CD4-positive, alpha-beta T cell treated with Interleukin-12 subunit alpha and Interleukin-12 subunit beta, for 1 hour (primary cell): Measurements from ENCODE around the gene TENM4.

Source experiments
- DNase-seq: peaks from one replicate; pipeline ENCODE4 v3.0.0-alpha.2; 2020

TENM4 gene

DNA sequence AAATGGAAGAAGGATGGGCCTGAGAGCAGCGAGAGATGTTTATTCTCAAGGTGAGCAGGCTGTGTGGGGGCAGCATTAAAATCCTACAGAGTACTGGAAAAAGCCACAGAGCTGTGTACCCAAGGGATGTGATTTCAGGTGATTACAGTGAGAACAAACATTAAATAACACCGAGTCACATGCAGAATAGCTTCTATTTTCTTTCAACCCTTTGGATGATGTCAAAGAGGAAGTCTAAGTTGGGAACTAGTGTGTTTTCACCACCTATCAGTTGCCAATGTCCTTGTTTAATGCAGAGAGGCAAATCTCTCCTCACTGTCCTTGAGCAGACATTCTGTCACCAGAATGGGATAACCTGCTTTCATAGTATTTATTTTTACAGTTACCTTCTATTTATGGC, 486.6 kb downstream of the TENM4 start:
- no peak for DNase-seq

DNA sequence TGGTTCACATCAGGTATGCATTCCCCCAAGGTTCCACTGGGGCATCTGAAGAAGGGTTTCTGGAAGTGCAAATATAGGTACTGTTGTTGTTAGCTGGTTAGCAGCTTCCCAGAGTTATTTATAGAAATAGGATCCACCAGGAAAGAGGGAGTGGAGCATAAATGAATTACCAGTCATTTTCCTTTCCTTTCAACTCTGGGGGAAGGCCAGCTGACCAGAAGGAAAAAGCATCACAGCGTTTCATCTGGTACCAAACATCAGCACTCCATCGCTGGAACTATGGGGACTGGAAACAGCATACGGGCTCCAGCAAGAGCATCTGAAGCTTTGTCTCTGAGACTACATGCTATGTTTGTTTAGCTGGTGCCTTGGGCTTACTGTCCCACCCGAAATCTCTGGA, 487.9 kb downstream of the TENM4 start:
- no peak for DNase-seq

DNA sequence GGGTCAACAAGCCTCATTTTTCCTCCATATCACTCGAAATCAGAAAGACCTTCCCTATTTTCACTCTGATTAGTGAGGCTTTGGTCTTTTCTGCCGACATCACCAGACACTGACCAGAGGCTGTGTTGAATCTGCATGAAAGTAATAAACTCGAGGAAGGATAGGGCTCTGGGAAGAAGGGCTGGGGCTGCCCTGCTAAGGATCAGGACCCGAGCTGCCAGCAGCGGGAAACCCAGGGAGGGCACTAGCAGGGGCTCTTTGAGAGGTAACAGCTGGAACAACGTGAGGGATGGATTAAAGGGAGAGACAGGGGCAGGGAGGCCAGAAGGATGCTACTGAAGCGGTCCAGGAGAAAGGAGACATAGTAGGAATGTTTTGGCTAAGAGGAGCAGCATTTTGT, 488.7 kb downstream of the TENM4 start:
- DNase-seq: no peak

DNA sequence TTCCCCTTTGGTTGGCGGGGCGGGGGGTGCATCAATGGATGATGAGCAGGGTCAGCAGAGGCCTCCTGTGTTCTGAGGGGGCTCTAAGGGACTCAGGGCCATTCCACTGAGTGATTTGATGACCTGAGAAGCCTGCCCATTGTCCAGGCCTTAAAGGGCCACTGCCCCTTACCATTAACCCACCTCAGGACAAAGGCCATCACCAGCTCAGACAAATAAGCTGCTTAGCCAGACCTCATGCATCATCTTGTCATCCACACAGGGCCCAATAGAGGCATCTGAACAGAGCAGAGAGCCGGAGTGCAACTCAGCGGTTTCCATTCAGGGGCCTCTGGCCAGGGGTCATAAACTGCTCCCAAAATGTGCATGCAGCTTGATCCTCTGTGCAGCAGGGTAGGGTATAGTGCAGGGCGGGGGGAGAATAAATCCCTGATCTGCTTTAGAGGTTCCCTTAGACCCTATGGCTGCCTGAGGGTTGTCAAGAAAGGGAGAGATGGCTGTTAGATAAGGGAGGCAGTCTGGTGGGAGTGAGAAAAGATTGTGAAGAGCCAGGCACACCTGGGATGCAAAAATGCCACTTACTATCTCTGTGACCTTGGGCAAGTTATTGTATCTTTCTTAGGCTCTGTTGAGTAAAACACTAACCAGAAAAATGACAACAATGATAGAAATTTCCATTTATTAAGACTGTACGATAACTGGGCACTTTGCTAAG, 490.7 kb downstream of the TENM4 start:
- DNase-seq: no peak

DNA sequence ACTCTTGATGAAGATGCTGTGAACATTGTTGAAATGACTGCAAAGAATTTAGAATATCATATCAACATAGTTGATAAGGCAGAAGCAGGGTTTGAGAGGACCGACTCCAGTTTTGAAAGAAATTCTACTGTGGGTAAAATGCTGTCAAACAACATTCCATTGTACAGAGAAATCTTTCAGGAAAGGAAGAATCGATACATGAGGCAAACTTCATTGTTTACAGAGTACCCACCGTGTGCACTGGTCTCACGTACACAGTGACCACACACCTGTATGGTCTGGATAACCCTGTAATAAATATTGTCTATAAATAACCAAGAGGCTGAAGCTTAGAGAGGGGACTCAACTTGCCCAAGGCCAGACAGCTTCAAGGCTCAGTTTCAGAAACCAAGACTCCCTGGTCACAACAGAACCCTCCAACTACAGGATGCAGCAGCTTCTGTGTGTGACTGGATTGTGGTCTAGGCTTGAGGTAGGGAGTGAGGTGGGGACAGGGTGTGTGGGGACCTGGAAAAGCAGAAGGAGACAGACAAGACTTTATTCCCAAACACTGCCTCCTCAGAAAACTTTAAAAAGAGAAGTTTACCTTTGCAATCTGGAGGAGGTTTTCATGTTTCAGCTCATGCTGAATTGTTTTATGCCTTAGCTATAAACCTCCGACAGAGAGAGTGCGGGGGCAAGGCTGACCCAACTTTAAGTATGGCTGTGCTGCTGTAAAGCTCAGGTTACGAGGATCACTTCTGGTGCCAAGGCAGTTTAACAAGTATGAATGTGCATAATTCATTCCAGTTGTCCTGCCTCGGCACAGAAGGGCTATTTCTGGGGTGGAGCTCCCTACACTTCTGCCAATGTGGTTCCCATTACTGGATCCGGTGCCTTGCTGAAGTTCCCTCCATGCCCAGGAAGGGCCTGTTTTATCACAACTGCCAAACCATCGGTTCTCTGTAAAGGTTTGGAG, 493.6 kb downstream of the TENM4 start:
- no peak for DNase-seq

DNA sequence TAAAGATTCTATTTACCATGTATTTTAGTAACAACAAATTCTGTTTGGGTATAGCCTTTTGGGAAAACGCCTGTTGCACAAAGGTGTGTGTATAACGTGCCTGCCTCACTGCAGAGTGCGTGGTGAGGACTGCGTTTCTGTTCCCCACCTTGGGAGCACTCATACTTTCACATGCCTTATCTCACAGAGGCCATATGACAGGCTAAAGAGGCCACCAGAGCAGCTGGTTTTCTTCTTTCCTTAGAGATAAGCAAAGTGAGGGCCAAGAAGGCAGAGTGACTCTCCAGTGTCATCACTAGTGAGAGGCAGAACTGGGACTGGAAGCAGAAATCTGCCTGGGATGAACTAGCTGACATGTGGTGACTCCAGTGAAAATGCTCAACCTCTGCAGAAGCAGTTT, 497.0 kb downstream of the TENM4 start:
- no peak for DNase-seq

DNA sequence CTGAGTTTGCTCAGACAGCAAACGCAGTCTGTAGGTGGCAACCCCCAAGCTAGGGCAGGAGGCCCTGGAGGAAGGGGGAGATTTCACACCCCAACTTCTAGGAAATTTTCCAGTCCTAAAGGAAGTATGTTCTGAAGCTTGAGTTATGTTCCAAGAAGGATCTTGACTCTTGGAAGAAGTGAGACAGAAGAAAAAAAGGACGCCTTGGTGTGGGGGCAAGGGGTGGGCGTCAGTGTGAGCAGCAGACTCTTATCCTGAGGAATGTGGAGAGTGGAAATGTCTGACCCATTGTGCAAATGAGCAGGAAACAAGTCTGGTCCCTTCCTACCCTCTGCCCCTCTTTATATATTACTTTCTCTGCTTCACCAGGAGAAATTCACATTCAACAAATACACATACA, 497.7 kb downstream of the TENM4 start:
- DNase-seq: no peak

DNA sequence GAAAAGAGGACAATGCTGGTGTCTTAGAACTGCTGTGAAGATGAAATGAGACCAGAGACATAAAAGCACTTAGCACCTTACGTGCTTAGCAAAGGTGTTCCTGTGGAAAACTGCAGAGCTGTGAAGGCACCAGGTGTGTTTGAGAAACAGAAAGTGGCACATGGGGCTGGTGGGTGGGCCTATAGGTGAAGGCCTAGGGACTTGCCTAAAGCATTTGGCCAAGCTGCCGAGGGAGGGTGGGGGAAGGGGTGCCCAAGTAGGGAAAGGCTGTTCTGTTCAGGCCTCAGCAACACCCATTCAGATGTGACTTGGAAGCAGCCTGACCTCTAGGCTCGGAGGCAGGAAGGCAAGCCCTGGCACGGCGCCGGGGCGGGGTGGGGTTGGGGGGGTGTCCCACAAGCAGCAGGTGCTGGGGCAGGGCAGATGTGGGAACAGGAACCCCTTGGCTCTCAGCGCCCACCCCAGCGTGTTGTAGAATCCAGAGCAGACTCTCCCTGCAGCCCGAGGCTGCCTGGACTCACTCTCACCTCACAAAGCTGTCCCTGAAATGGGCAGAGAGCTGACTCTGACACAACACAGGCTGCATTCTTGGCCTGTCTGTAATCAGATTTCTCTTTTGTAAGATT, 499.5 kb downstream of the TENM4 start:
- DNase-seq: no peak

DNA sequence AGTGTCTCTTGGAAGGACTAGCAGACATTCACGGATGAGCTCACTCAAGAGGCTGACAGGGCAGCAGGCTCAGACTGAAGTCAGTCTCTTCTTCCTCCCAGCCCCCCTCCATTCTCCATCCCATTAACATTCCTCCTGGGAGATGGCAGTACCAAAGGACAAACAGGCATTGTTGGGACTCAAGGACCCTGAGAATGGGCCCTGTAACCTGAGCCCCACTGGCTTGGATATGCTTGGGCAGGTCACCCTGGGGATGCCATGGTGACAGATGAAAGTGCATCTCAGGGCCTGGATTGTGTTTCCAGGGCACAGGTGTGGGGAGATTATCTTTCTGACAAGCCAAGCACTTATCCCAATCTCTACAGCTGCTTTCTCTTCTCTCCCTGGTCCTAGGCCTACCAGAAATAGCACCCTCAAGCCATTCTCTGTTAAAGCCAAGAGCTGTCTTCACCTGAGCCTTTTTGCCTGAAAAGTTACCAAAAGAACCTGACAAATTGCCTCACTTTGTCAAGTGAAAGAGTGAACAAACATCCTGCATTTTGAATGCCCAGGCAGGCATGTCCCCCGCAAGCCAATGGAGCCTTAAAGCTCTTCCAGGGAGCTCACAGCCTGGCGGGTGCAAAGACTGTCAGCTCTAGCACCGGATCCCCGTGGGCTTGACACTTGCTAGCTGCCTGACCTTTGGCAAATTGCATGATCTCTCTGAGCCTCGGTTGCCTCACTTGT, 500.2 kb downstream of the TENM4 start:
- no peak for DNase-seq

DNA sequence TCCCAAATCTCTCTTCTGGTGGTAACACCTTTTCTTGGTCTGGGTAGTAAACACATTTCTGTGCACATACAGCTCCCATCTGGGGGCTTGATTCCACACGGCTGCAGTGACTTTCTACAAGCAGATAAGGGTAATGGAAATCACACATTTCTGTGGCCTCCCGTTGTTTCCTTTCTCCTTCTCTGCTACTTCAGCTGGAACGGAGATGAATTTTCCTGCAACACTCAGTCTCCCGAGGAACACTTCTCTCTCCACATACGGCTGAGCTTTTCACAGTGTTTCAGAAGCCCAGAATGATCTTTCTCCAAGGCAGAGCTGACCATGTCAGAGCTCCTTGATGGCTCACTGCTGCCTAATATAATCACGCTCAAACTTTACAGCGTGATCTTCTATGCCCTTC, 501.9 kb downstream of the TENM4 start:
- no peak for DNase-seq

DNA sequence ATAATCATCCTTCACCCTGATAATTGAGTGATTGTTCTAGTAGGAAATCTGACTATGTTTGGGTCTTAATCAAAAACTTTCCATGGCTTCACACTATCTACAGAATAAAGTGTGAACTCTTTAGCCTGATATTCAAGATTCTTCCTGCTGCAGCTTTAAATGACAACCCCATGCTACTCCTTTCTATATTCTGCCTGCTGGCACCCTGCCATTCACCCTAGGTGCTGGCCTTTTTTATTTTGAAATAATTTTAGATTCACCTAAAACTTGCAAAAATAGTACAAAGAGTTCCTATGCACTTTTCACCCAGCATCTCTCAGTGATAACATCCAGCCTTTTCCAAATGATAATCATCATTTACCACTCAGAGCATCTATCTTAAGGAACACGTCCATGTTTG, 502.8 kb downstream of the TENM4 start:
- no peak for DNase-seq

DNA sequence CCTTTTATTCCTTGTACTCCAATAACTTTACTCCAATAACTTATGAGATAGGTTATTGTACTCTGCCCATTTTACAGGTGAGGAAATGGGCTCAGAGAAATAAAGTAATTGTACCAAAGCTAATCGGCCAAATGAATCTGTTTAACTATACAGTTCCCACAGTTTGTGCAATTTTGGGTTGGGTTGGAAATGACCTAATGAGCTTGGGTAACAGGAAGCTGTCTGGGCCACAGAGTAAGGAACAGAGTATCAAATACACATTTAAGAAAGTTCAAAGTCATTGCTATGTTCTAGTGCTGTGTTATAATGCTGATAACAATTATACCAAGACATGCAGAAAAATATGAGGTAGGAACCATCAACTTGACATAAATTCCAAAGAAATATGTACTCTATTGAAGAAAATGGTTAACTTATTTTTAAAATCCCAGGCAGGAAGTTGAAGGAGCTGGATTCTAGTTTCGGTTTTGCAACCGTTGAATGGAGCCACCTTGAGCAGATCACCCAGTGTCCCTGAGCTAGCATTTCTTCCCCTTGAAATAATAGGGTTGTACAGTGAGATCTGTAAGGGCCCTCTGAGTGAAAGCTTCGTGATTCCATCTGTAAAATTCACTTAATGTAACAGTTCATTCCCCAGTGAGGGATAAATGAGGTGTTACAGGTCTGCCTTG, 505.3 kb downstream of the TENM4 start:
- DNase-seq: no peak

DNA sequence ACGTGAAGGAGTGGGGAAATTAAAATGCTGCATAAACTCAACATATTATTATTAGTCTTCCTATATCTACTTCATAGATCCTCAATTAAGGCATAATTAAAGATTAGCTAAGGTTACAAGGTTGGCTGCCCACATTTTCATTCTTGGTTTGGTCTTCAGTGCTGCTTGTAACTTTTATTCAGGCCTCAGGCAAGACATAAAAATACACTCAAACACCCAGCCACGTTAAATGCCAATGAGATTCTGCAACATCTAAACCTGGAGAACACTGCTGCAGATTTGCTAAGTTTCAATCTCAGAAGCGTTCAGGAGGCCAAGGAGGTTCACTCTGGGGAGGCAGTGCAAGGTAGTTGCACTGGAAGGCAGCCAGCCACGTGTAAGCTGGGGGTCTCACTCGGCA, 507.5 kb downstream of the TENM4 start:
- DNase-seq: no peak

DNA sequence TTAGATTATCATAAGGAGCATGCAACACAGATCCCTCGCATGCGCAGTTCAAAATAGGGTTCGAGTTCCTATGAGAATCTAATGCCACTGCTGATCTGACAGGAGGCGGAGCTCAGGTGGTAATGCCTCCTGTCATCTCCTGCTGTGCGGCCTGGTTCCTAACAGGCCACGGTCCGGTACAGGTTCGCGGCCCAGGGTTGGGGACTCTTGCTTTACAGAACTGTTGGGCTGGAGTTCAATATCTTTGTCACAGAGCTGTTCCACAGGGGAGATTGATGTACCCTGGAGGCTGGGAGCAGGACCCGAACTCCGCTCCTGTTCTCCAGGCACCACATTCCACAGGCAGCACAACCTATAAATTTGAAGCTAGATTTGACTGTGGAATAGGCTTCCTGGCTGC, 508.1 kb downstream of the TENM4 start:
- DNase-seq: no peak

DNA sequence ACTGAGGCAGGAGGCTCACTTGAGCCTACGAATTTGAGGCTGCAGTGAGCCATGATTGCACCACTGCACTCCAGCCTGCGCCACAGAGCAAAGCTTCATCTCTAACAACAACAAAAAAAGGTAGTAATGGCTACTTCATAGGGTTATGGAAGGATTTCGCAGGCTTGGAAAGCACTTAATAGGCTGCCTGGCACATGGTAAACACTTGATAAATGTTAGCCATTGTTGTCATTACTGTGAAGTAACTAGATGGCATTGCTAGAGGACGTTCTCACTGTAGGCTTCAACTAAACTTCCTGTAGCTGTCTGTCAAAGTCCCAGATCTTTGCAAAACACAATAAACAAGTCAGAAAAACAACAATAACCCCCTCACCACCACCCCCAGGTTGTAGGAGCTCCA, 508.9 kb downstream of the TENM4 start:
- no peak for DNase-seq

DNA sequence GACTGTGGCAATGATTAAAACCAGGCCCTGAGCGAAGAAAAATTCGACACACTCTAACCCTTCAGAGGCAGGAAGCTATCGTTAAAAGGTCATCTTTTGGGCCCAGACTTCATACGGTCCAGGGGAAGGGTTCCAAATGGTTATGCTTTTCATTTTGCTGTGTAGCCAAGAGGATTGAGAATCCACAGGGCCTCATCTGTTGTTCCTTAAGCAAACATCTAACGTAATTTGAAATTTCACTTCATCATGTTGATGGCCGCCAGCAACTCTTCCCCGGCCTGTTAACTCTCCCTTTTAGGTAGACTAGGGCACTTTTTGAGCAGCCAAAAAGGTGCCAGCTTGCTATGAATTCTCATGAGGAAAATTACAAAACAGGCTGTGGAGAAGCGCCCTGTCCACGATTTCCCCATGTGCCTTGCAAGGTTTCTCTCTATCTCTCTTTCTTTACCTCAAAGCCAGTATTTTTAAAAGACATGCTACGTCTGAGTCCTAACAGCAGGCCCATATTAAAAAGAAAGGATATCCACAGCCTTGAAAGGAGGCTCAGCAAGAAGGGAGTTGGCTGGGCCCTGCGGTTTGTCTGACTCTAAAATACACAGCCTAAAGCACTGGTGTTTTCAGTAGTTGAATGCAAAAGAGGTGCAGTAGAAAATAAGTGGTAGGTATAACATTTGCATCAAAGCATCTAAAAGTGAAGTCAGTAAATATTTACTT, 509.9 kb downstream of the TENM4 start:
- no peak for DNase-seq

DNA sequence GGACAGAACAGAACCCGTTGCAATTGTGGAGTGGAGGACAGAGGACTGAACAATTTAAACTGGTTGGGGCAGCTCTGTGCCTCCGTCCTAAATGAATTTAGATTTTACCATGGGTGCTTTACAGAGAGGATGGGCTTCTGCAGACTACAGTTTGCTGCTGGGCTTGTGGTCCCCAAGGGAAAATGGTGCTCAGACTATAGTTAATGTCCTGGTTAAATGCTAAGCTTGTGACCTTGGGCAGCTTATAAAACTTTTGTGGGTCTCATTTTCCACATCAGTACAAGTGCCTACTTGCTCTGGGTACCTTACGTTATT, 511.0 kb downstream of the TENM4 start:
- no peak for DNase-seq

DNA sequence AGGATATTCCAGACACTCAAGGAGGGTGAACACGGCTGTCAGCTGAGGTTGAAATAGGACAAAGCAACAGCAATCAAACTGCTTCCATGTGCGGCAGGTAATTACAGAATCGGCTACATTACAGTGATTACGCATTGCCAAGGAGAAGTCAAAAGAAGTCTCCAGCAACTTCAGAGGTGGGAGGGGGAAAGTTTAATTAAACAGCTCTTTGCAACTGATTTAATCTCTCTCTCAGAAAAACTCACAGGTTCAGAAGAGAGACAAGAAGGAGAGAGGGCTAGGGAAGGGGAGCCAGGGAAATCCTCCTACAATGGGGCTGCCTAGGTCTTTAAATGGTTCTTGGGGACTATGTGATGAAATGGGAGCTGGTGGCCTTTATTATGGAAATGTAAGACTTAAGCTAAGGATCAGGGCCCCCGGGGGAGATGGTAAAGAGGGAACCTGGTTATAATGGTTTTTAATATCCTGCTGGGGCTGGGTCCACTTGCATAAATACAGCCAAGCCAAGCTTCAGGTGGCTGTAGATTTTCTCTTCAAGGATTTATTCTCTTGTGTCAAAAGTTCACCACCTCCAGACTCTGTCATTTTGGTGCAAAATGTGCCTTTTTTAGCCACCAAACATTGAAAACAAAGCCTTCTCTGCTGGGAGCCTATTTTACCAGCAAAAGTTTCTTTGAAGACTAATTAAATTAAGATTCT, 511.5 kb downstream of the TENM4 start:
- DNase-seq: no peak

DNA sequence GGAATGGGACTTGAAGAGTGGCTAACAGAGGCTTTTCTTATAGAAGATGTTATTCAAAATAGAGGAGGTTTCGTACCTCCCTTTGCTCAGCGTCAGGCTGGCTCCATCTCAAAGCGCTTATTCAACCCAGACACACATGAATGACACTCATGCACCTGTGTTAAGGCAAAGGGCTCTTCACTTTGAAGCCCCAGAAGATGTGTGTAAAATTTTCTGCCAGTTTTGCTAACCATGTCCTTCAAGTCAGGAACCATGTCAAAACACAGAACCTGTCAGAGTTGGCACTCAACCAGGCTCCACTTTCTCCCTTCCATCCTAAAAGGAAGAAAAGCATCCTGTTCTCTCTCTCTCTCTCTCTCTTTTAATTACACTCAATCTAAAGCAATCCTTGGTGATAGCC, 513.3 kb downstream of the TENM4 start:
- no peak for DNase-seq

DNA sequence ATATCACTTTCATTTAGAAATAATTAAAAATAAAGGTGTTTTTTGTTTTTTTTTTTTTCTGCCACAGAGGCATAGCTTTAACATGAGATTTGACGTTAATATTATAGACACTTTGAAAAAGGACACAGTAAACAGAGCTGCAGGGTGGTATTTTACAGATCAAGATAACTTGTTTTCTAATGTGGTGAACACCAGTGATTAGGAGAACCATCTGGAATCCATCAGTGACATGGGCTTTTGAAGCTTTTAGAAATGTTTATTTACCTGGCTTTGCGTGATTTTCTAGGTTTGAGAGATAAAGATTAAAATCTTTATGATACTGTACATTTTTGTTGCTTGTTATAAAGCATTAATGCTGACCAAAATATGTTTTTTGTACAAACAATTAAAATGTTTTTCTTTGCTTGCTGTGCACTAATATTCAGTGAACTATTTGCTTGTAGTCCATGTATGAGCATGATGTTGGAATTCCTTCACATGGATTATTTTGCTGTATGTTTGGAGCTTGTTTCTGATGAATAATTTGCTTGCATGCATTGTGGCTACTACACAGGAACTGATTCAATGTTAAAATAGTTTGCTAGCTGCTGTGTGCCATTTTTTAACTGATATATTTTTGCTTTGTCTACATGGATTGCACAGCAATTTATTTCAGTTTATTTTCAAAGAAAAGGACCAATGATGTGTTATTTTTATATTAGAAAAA, 514.0 kb downstream of the TENM4 start:
- no peak for DNase-seq

DNA sequence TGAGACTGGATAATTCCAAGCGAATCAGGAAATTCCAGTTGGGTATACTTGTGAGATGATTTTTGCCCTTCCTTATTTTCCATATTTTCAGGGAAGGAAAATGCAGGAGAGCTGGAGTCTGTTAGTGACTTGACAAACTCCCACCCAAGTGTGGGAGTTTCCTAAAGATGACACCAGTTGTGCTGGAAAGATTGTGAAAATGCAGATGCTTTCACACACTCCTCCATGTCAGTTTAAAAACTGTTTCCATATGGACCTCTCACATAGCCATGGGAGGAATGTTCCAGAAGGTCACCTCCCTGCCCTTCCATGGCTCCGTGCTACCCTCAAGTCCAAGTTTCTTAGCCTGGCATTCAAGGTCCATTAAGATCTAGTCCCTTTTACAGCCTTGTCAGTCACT, 515.4 kb downstream of the TENM4 start:
- DNase-seq: no peak
